Neural progenitor cell (in vitro differentiated cells): ENCODE data around the gene SYNPO2L. TPM values are rescaled to one million over a fixed set of nuclear protein-coding genes. Genes with fewer than 3 reads are reported as not detected.

ENCODE experiments used
- DNase-seq: peaks from one replicate; pipeline ENCODE4 v3.0.0-alpha.2; 2016; ENCODE audit warnings: low spot score
- H2AFZ ChIP-seq: fragments of 200-600 bp; sonication (generic); replicated peaks from 2 replicates; pipeline ENCODE4 v1.6.1; 2016; ENCODE audit warnings: antibody characterized with exemption
- H3F3A ChIP-seq: fragments of 200-600 bp; sonication (generic); 2 replicates; pipeline ENCODE4 v1.6.1; 2016; ENCODE audit warnings: antibody characterized with exemption, low read depth
- H3K27ac ChIP-seq: fragments of 200-600 bp; sonication (generic); 2 replicates; pipeline ENCODE4 v1.5.1; 2016; ENCODE audit warnings: mild to moderate bottlenecking
- H3K27me3 ChIP-seq: fragments of 200-600 bp; sonication (generic); 2 replicates; pipeline ENCODE4 v1.6.1; 2016; ENCODE audit warnings: mild to moderate bottlenecking, moderate library complexity
- H3K36me3 ChIP-seq: fragments of 200-600 bp; sonication (generic); 2 replicates; pipeline ENCODE4 v1.5.1; 2016
- H3K4me1 ChIP-seq: fragments of 200-600 bp; sonication (generic); 2 replicates; pipeline ENCODE4 v1.6.1; 2016; ENCODE audit warnings: mixed run types
- H3K4me2 ChIP-seq: fragments of 200-600 bp; sonication (generic); 2 replicates; pipeline ENCODE4 v1.6.1; 2016
- H3K4me3 ChIP-seq: fragments of 200-600 bp; sonication (generic); 2 replicates; pipeline ENCODE4 v1.5.1; 2016
- H3K79me2 ChIP-seq: fragments of 200-600 bp; sonication (generic); 2 replicates; pipeline ENCODE4 v1.6.1; 2016; ENCODE audit warnings: low read depth
- H3K9ac ChIP-seq: fragments of 200-600 bp; sonication (generic); 2 replicates; pipeline ENCODE4 v1.6.1; 2016
- H3K9me3 ChIP-seq: fragments of 200-600 bp; sonication (generic); 2 replicates; pipeline ENCODE4 v1.5.1; 2016; ENCODE audit warnings: low read depth
- H4K20me1 ChIP-seq: fragments of 200-600 bp; sonication (generic); 2 replicates; pipeline ENCODE4 v1.6.1; 2016; ENCODE audit warnings: low read depth
- H3K27ac Mint-ChIP-seq: 3 replicates; pipeline ENCODE4 v1.8.0; 2021; ENCODE audit warnings: mixed read lengths
- H3K27me3 Mint-ChIP-seq: 2 replicates; pipeline ENCODE4 v1.8.0; 2022; ENCODE audit warnings: low read depth, mild to moderate bottlenecking, inconsistent platforms, moderate library complexity, mixed read lengths; ENCODE audit not compliant: insufficient read depth
- H3K36me3 Mint-ChIP-seq: 3 replicates; pipeline ENCODE4 v1.8.0; 2021; ENCODE audit warnings: mixed read lengths
- H3K4me1 Mint-ChIP-seq: 3 replicates; pipeline ENCODE4 v1.8.0; 2021; ENCODE audit warnings: mixed read lengths
- H3K4me3 Mint-ChIP-seq: 3 replicates; pipeline ENCODE4 v1.8.0; 2021; ENCODE audit warnings: mild to moderate bottlenecking, moderate library complexity, mixed read lengths
- H3K9me3 Mint-ChIP-seq: 3 replicates; pipeline ENCODE4 v1.8.0; 2020; ENCODE audit warnings: mixed read lengths
- CTCF ChIP-seq: fragments of 200-600 bp; sonication (generic); IDR thresholded peaks from 2 replicates; pipeline ENCODE4 v1.5.1; 2017; ENCODE audit warnings: antibody characterized with exemption, mild to moderate bottlenecking
- EZH2 ChIP-seq: fragments of 200-600 bp; sonication (generic); IDR thresholded peaks from 2 replicates; pipeline ENCODE4 v1.6.1; 2017; ENCODE audit warnings: antibody characterized with exemption, mild to moderate bottlenecking, moderate library complexity
- EZH2phosphoT487 ChIP-seq: fragments of 200-600 bp; sonication (generic); IDR thresholded peaks from 2 replicates; pipeline ENCODE4 v1.6.1; 2017; ENCODE audit warnings: antibody characterized with exemption
- total RNA-seq: library from RNA; depleted of rRNA; stranded (reverse); fragments of >200 nt; gene quantifications from 2 replicates; pipeline ENCODE4 v1.2.3, GENCODE V29; 2015; ENCODE audit warnings: low replicate concordance

The SYNPO2L gene
- total RNA-seq, 1 donor from 2014 or later, result 0.13 TPM

GRCh38 chr10:73635781-73636180 is 20.0 kb downstream of the SYNPO2L start:
- Mint-ChIP-seq H3K9me3 (no peaks in the 10 kb centered on the region), H3K36me3 (no peaks in the 10 kb centered on the region), H3K4me1 (no peaks in the 10 kb centered on the region), H3K4me3 (no peak overlapping the region), H3K27me3 (peaks cover 6% of the 10 kb centered on the region), H3K27ac (no peak overlapping the region)
- Histone ChIP-seq H3F3A (no peaks in the 10 kb centered on the region), H3K9ac (no peak overlapping the region), H3K36me3 (no peaks in the 10 kb centered on the region), H3K4me1 (no peaks in the 10 kb centered on the region), H4K20me1 (no peaks in the 10 kb centered on the region), H3K4me3 (no peak overlapping the region), H3K9me3 (no peaks in the 10 kb centered on the region), H3K27ac (no peak overlapping the region), H3K79me2 (no peaks in the 10 kb centered on the region), H2AFZ (no peak overlapping the region), H3K27me3 (no peaks in the 10 kb centered on the region), H3K4me2 (no peak overlapping the region)
- TF ChIP-seq CTCF (no peak), EZH2phosphoT487 (no peak), EZH2 (no peak)
- DNase-seq, result no peak

GRCh38 chr10:73634421-73634820 is 21.4 kb downstream of the SYNPO2L start:
- no peaks in the 10 kb centered on the region for H3F3A ChIP-seq
- Mint-ChIP-seq H3K4me3 (no peak overlapping the region), H3K4me1 (no peaks in the 10 kb centered on the region), H3K27ac (no peak overlapping the region), H3K36me3 (no peaks in the 10 kb centered on the region), H3K9me3 (no peaks in the 10 kb centered on the region), H3K27me3 (peaks cover 6% of the 10 kb centered on the region)
- H2AFZ ChIP-seq, result no peak overlapping the region
- DNase-seq, result no peak
- H3K27me3 ChIP-seq, result no peaks in the 10 kb centered on the region
- H3K9ac ChIP-seq, result no peak overlapping the region
- H3K9me3 ChIP-seq, result no peaks in the 10 kb centered on the region
- no peaks in the 10 kb centered on the region for H3K79me2 ChIP-seq
- no peak overlapping the region for H3K4me3 ChIP-seq
- TF ChIP-seq CTCF (no peak), EZH2phosphoT487 (no peak), EZH2 (no peak)
- no peaks in the 10 kb centered on the region for H3K4me1 ChIP-seq
- no peak overlapping the region for H3K27ac ChIP-seq
- H3K4me2 ChIP-seq, result no peak overlapping the region
- H3K36me3 ChIP-seq, result no peaks in the 10 kb centered on the region
- H4K20me1 ChIP-seq, result no peaks in the 10 kb centered on the region

GRCh38 chr10:73629165-73629564 is 26.7 kb downstream of the SYNPO2L start:
- H3K27ac Mint-ChIP-seq, result no peak overlapping the region
- no peak overlapping the region for H3K4me3 Mint-ChIP-seq
- H3K27me3 Mint-ChIP-seq, result peaks cover 4% of the 10 kb centered on the region
- Histone ChIP-seq H3K27ac (no peak overlapping the region), H3K9ac (no peak overlapping the region), H3K27me3 (no peaks in the 10 kb centered on the region), H2AFZ (no peak overlapping the region), H3K9me3 (no peaks in the 10 kb centered on the region), H3F3A (peaks cover 20% of the 10 kb centered on the region), H3K36me3 (no peaks in the 10 kb centered on the region), H3K4me2 (no peak overlapping the region), H4K20me1 (no peaks in the 10 kb centered on the region), H3K79me2 (peaks cover 25% of the 10 kb centered on the region), H3K4me1 (peaks cover 11% of the 10 kb centered on the region), H3K4me3 (no peak overlapping the region)
- H3K36me3 Mint-ChIP-seq, result peaks cover 2% of the 10 kb centered on the region
- no peaks in the 10 kb centered on the region for H3K9me3 Mint-ChIP-seq
- DNase-seq, result no peak
- TF ChIP-seq EZH2phosphoT487, result no peak
- TF ChIP-seq EZH2, result no peak
- TF ChIP-seq CTCF, result no peak
- peaks cover 24% of the 10 kb centered on the region for H3K4me1 Mint-ChIP-seq
